Stomach (tissue), 4 donors: Measurements from ENCODE around the gene MLST8.
"Not testable (repeated sequence)": the region's sequence is repeated elsewhere in the genome, so short reads cannot be mapped to it uniquely, and the experiment has no call there.

Experiments used
- EP300 ChIP-seq: sonication (generic); formaldehyde crosslinking; IDR thresholded peaks from one replicate; pipeline ENCODE4 v1.6.1; 2017; ENCODE audit warnings: antibody characterized with exemption
- POLR2A ChIP-seq, 4 donors: fragments of 450-650 bp; IDR thresholded peaks; one replicate each; pipeline ENCODE4 v1.6.1; 2016; ENCODE audit warnings: antibody characterized with exemption in 4 of 4, control low read depth in 2 of 4, mild to moderate bottlenecking in 1 of 4, moderate library complexity in 1 of 4
- POLR2AphosphoS5 ChIP-seq, 3 donors: sonication (generic); formaldehyde crosslinking; IDR thresholded peaks; one replicate each; pipeline ENCODE4 v1.6.1; 2016; ENCODE audit warnings: antibody characterized with exemption in 3 of 3
- TF ChIP-seq, protein P1 (sequence below), 7 experiments: fragments of 450-650 bp in 4 of 7; fragments of 200-600 bp in 3 of 7; sonication (generic) in 3 of 7; IDR thresholded peaks; one replicate each; pipeline ENCODE4 v1.5.1; 2016 to 2019; ENCODE audit warnings: antibody characterized with exemption in 7 of 7, control low read depth in 2 of 7, mild to moderate bottlenecking in 1 of 7

- TF ChIP-seq POLR2A (IDR thresholded peaks at IDR 0.05); POLR2AphosphoS5 (IDR thresholded peaks at IDR 0.05); EP300: not testable (repeated sequence)
- TF ChIP-seq, protein P1, sequence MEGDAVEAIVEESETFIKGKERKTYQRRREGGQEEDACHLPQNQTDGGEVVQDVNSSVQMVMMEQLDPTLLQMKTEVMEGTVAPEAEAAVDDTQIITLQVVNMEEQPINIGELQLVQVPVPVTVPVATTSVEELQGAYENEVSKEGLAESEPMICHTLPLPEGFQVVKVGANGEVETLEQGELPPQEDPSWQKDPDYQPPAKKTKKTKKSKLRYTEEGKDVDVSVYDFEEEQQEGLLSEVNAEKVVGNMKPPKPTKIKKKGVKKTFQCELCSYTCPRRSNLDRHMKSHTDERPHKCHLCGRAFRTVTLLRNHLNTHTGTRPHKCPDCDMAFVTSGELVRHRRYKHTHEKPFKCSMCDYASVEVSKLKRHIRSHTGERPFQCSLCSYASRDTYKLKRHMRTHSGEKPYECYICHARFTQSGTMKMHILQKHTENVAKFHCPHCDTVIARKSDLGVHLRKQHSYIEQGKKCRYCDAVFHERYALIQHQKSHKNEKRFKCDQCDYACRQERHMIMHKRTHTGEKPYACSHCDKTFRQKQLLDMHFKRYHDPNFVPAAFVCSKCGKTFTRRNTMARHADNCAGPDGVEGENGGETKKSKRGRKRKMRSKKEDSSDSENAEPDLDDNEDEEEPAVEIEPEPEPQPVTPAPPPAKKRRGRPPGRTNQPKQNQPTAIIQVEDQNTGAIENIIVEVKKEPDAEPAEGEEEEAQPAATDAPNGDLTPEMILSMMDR (IDR thresholded peaks at IDR 0.05): not testable (repeated sequence)
Observed at GRCh38 chr16:2240331-2240730, 35.1 kb downstream of the MLST8 start.
